ENCODE results near the gene B4GALNT3. TPM values are rescaled to one million over a fixed set of nuclear protein-coding genes. Genes with fewer than 3 reads are reported as not detected.
A peak's percentile ranks its signal among the peaks of the same experiment; 100 is the strongest.

B4GALNT3 gene
- total RNA-seq, 4 donors from 2014 or later: 9.7 to 45.3 (median 18.4) TPM

- no peaks in the 10 kb centered on the region for H3K9me3 ChIP-seq
- intact Hi-C loops (cut with DNase I): no loop called here
- H3K4me3 ChIP-seq: no peak overlapping the region
- H3K27me3 ChIP-seq: no peaks in the 10 kb centered on the region
- H3K4me1 ChIP-seq: peaks cover 14 to 74% (median 19%) of the 10 kb centered on the region in 3 donors
- H3K36me3 ChIP-seq: no peaks in the 10 kb centered on the region
- no peak for DNase-seq
- H3K27ac ChIP-seq: peak overlapping the region in 3 of 4 donors; percentile 22 to 68 (median 65)
- no peak for TF ChIP-seq CTCF (IDR thresholded peaks at IDR 0.05)
Observed at GRCh38 chr12:602700-603068, 142.9 kb downstream of the B4GALNT3 start.

- Histone ChIP-seq H3K27ac (no peak overlapping the region), H3K4me1 (peaks cover 19 to 67% (median 29%) of the 10 kb centered on the region in 3 donors), H3K4me3 (no peak overlapping the region), H3K36me3 (no peaks in the 10 kb centered on the region), H3K9me3 (no peaks in the 10 kb centered on the region), H3K27me3 (no peaks in the 10 kb centered on the region)
- no peak for DNase-seq
- TF ChIP-seq POLR2A (IDR thresholded peaks at IDR 0.05) (no peak), CTCF (IDR thresholded peaks at IDR 0.05) (no peak)
- WGBS, 2 donors: 63 to 87% methylated on average over 4 to 7 of the region's 7 CpGs
- intact Hi-C loops (cut with DNase I): no loop called here
Observed at GRCh38 chr12:604956-605355, 145.2 kb downstream of the B4GALNT3 start.

GRCh38 chr12:607541-608001, 147.8 kb downstream of the B4GALNT3 start:
- no peak for DNase-seq
- no peaks in the 10 kb centered on the region for H3K36me3 ChIP-seq
- H3K4me1 ChIP-seq: peaks cover 19 to 68% (median 40%) of the 10 kb centered on the region in 3 donors

GRCh38 chr12:608413-608812, 148.7 kb downstream of the B4GALNT3 start:
- WGBS, 2 donors: 82 to 96% methylated on average over 2 to 3 of the region's 3 CpGs
- Histone ChIP-seq H3K9me3 (no peaks in the 10 kb centered on the region), H3K27ac (peak overlapping the region in 3 of 4 donors; percentile 45 to 75 (median 68)), H3K4me3 (no peak overlapping the region), H3K4me1 (peaks cover 19 to 72% (median 40%) of the 10 kb centered on the region in 3 donors), H3K36me3 (no peaks in the 10 kb centered on the region), H3K27me3 (no peaks in the 10 kb centered on the region)
- TF ChIP-seq CTCF (IDR thresholded peaks at IDR 0.05) (no peak), POLR2A (IDR thresholded peaks at IDR 0.05) (no peak)
- intact Hi-C loops (cut with DNase I): no loop called here
- no peak for DNase-seq

More at GRCh38 chr12:607541-608001, 147.8 kb downstream of the B4GALNT3 start:
- TF ChIP-seq POLR2A (IDR thresholded peaks at IDR 0.05): no peak
- no peak for TF ChIP-seq CTCF (IDR thresholded peaks at IDR 0.05)
- H3K4me3 ChIP-seq: no peak overlapping the region
- intact Hi-C loops (cut with DNase I): no loop called here
- H3K27ac ChIP-seq: peak overlapping the region; percentile 45 to 75 (median 64)
- no peaks in the 10 kb centered on the region for H3K9me3 ChIP-seq
- H3K27me3 ChIP-seq: no peaks in the 10 kb centered on the region
- WGBS, 2 donors: 17 to 30% methylated on average over 5 of the region's 5 CpGs

GRCh38 chr12:608921-609320, 149.2 kb downstream of the B4GALNT3 start:
- intact Hi-C loops (cut with DNase I): no loop called here
- peaks cover 19 to 77% (median 44%) of the 10 kb centered on the region in 3 donors for H3K4me1 ChIP-seq
- peak overlapping the region in 2 of 4 donors; percentile 45 to 75 for H3K27ac ChIP-seq
- H3K27me3 ChIP-seq: no peaks in the 10 kb centered on the region
- no peak for DNase-seq
- TF ChIP-seq CTCF (IDR thresholded peaks at IDR 0.05) (no peak), POLR2A (IDR thresholded peaks at IDR 0.05) (no peak)
- H3K36me3 ChIP-seq: no peaks in the 10 kb centered on the region
- no peak overlapping the region for H3K4me3 ChIP-seq
- no peaks in the 10 kb centered on the region for H3K9me3 ChIP-seq
- 95 to 96% methylated on average over 20 to 34 of the region's 58 CpGs for WGBS, 2 donors
